DOHH2 (cell line): Measurements from ENCODE around the gene GBE1.

Experiments used
- H3F3A ChIP-seq: fragments of 200-600 bp; sonication (generic), shearing (Covaris generic); 2 replicates; pipeline ENCODE4 v1.6.0; 2016; ENCODE audit warnings: antibody characterized with exemption, mild to moderate bottlenecking; ENCODE audit not compliant: control insufficient read depth, insufficient read depth
- H3K27ac ChIP-seq: fragments of 200-600 bp; sonication (generic); 2 replicates; pipeline ENCODE4 v1.5.1; 2014; ENCODE audit warnings: low read depth, mild to moderate bottlenecking, low read length, moderate library complexity
- H3K27me3 ChIP-seq: fragments of 200-600 bp; sonication (generic); 2 replicates; pipeline ENCODE4 v1.6.1; 2014; ENCODE audit warnings: mild to moderate bottlenecking, low read length, mixed read lengths; ENCODE audit not compliant: control insufficient read depth
- H3K36me3 ChIP-seq: fragments of 200-600 bp; sonication (generic); 2 replicates; pipeline ENCODE4 v1.6.1; 2014; ENCODE audit warnings: mild to moderate bottlenecking, low read length, moderate library complexity, mixed read lengths; ENCODE audit not compliant: control insufficient read depth
- H3K4me1 ChIP-seq: fragments of 200-600 bp; sonication (generic); 2 replicates; pipeline ENCODE4 v1.6.1; 2014; ENCODE audit warnings: mild to moderate bottlenecking, low read length, mixed read lengths; ENCODE audit not compliant: control insufficient read depth
- H3K4me2 ChIP-seq: fragments of 200-600 bp; sonication (generic); 2 replicates; pipeline ENCODE4 v1.6.0; 2014; ENCODE audit warnings: mild to moderate bottlenecking, low read length, moderate library complexity
- H3K4me3 ChIP-seq: fragments of 200-600 bp; sonication (generic); 2 replicates; pipeline ENCODE4 v1.5.1; 2014; ENCODE audit warnings: mild to moderate bottlenecking, low read length, mixed read lengths
- H3K79me2 ChIP-seq: fragments of 200-600 bp; sonication (generic); 2 replicates; pipeline ENCODE4 v1.6.1; 2014; ENCODE audit warnings: mild to moderate bottlenecking, low read length, mixed read lengths; ENCODE audit not compliant: control insufficient read depth
- H3K9me2 ChIP-seq: fragments of 200-600 bp; sonication (generic); replicated peaks from 2 replicates; pipeline ENCODE4 v1.6.1; 2014; ENCODE audit warnings: mild to moderate bottlenecking, low read length, mixed read lengths; ENCODE audit not compliant: control insufficient read depth
- H3K9me3 ChIP-seq: fragments of 200-600 bp; sonication (generic); 2 replicates; pipeline ENCODE4 v1.6.1; 2014; ENCODE audit warnings: antibody characterized with exemption, low read length, mixed read lengths; ENCODE audit not compliant: control insufficient read depth, insufficient read depth
- H4K20me1 ChIP-seq: fragments of 200-600 bp; sonication (generic); 2 replicates; pipeline ENCODE4 v1.6.0; 2014; ENCODE audit warnings: low read depth, mild to moderate bottlenecking, antibody characterized with exemption, low read length, moderate library complexity; ENCODE audit not compliant: control insufficient read depth, insufficient read depth
- CTCF ChIP-seq: fragments of 200-600 bp; sonication (generic); IDR thresholded peaks from one replicate; pipeline ENCODE4 v1.5.1; 2014; ENCODE audit warnings: antibody characterized with exemption, mild to moderate bottlenecking, low read depth, low read length; ENCODE audit not compliant: poor library complexity, severe bottlenecking
- EZH2phosphoT487 ChIP-seq: fragments of 200-600 bp; sonication (generic); IDR thresholded peaks from 2 replicates; pipeline ENCODE4 v1.6.1; 2017; ENCODE audit warnings: borderline replicate concordance, mild to moderate bottlenecking, antibody characterized with exemption, low read length, moderate library complexity, mixed read lengths

Gene GBE1

GRCh38 chr3:81442758-81443456 lies 318.5 kb downstream of the GBE1 start:
- Histone ChIP-seq H3K79me2 (no peaks in the 10 kb centered on the region), H3K27ac (no peak overlapping the region), H3K9me3 (no peaks in the 10 kb centered on the region), H3K9me2 (no peaks in the 10 kb centered on the region), H3K4me3 (no peak overlapping the region), H3K27me3 (no peaks in the 10 kb centered on the region), H3F3A (no peaks in the 10 kb centered on the region), H3K4me2 (no peak overlapping the region), H4K20me1 (no peaks in the 10 kb centered on the region), H3K4me1 (no peaks in the 10 kb centered on the region), H3K36me3 (no peaks in the 10 kb centered on the region)
- TF ChIP-seq EZH2phosphoT487 (no peak), CTCF (no peak)

- Histone ChIP-seq H3K9me2 (no peaks in the 10 kb centered on the region), H3K4me3 (no peak overlapping the region), H4K20me1 (no peaks in the 10 kb centered on the region), H3K27me3 (no peaks in the 10 kb centered on the region), H3K4me2 (no peak overlapping the region), H3K4me1 (no peaks in the 10 kb centered on the region), H3F3A (no peaks in the 10 kb centered on the region), H3K27ac (no peak overlapping the region), H3K79me2 (no peaks in the 10 kb centered on the region), H3K36me3 (no peaks in the 10 kb centered on the region), H3K9me3 (no peaks in the 10 kb centered on the region)
- TF ChIP-seq EZH2phosphoT487 (no peak), CTCF (no peak)
Measured at GRCh38 chr3:81440661-81441060, 320.8 kb downstream of the GBE1 start.
